Adrenal gland (tissue), 5 donors: ENCODE data around the gene WDR6.

Source experiments
- CTCF ChIP-seq, 6 experiments: fragments of 450-650 bp in 4 of 6; fragments of 200-600 bp in 2 of 6; sonication (generic) in 1 of 6; IDR thresholded peaks; 1 replicate in 5 of 6; 2 replicates in 1 of 6; pipeline versions ENCODE4 v1.5.1 to v1.8.0; 2016 to 2021; ENCODE audit warnings: antibody characterized with exemption in 6 of 6, mild to moderate bottlenecking in 2 of 6, moderate library complexity in 1 of 6
- POLR2A ChIP-seq, 2 donors: fragments of 450-650 bp; IDR thresholded peaks; one replicate each; pipeline ENCODE4 v1.6.1; 2017; ENCODE audit warnings: antibody characterized with exemption in 2 of 2, mild to moderate bottlenecking in 2 of 2, moderate library complexity in 1 of 2
- donor health status: DM: no; HTN: no; CAD: no.

GRCh38 chr3:48989126-48989795 lies 17.9 kb upstream of the WDR6 start:
- TF ChIP-seq CTCF (IDR thresholded peaks at IDR 0.05), result no peak
- TF ChIP-seq POLR2A (IDR thresholded peaks at IDR 0.05), result no peak
